Forelimb muscle (tissue), 1 donor: Measurements from ENCODE around the gene MVP. TPM values are rescaled to one million over a fixed set of nuclear protein-coding genes. Genes with fewer than 3 reads are reported as not detected.

Source experiments
- DNase-seq: peaks from one replicate; pipeline ENCODE4 v3.0.0-alpha.2; 2013; ENCODE audit warnings: low read depth
- polyA plus RNA-seq: library from polyadenylated mRNA; unstranded; fragments of 120-200 nt; gene quantifications from one replicate; pipeline ENCODE4 v1.2.1, GENCODE V29; 2013; ENCODE audit not compliant: insufficient read length

Gene MVP
- polyA plus RNA-seq, 1 donor: 17.9 TPM

- no peak for DNase-seq
These were observed 15.6 kb upstream of the MVP start for GRCh38 chr16:29804455-29805231.

GRCh38 chr16:29805232-29806098, 14.8 kb upstream of the MVP start:
- peak; percentile 90 for DNase-seq

GRCh38 chr16:29806099-29806579, 14.1 kb upstream of the MVP start, which contains the start of gene MAZ:
MAZ (plus strand) TSS chr16:29806529; CDS start chr16:29806702, 173 bp downstream.
- DNase-seq: no peak

- DNase-seq: no peak
These were observed 13.4 kb upstream of the MVP start for GRCh38 chr16:29806641-29807425.

- no peak for DNase-seq
These were observed 12.6 kb upstream of the MVP start for GRCh38 chr16:29807426-29808218.

GRCh38 chr16:29808219-29808900, 11.9 kb upstream of the MVP start:
- DNase-seq: no peak

GRCh38 chr16:29809031-29809747, 11.1 kb upstream of the MVP start:
- no peak for DNase-seq

GRCh38 chr16:29809850-29810698, 10.2 kb upstream of the MVP start:
- DNase-seq: no peak

- DNase-seq: no peak
These were observed 9.5 kb upstream of the MVP start for GRCh38 chr16:29810699-29811169.

GRCh38 chr16:29811170-29811895, 8.9 kb upstream of the MVP start:
- no peak for DNase-seq

- no peak for DNase-seq
These were observed 8.2 kb upstream of the MVP start, which contains the start of gene PRRT2 for GRCh38 chr16:29811896-29812665. PRRT2 (plus strand) TSS chr16:29812193; CDS start chr16:29813055, 862 bp downstream.

GRCh38 chr16:29812754-29813643, 7.3 kb upstream of the MVP start:
- no peak for DNase-seq

- no peak for DNase-seq
These were observed 6.4 kb upstream of the MVP start for GRCh38 chr16:29813644-29814562.

- DNase-seq: no peak
These were observed 5.7 kb upstream of the MVP start for GRCh38 chr16:29814592-29814991.
